Heart right ventricle (tissue), 16 donors: ENCODE results near the gene EFCAB6. TPM values are rescaled to one million over a fixed set of nuclear protein-coding genes. Genes with fewer than 3 reads are reported as not detected.

Source experiments
- ATAC-seq, 8 donors: fragments of 200-7000 bp; cut with Tn5 transposase; one replicate each; pipeline ENCODE4 v1.9.1; 2020; ENCODE audit warnings: mild to moderate bottlenecking in 8 of 8, moderate library complexity in 8 of 8, moderate number of reproducible peaks in 1 of 8
- DNase-seq, 2 donors: peaks; one replicate each; pipeline ENCODE4 v3.0.0-alpha.2; 2020
- H3K27ac ChIP-seq, 10 donors: fragments of 200-600 bp; sonication (generic) in 2 of 10; one replicate each; pipeline versions ENCODE4 v1.5.0 to v1.8.0; 2020 to 2022; ENCODE audit warnings: mild to moderate bottlenecking in 3 of 10
- H3K27me3 ChIP-seq, 7 donors: fragments of 200-600 bp; one replicate each; pipeline ENCODE4 v1.8.0; 2021 to 2022; ENCODE audit warnings: mild to moderate bottlenecking in 2 of 7
- H3K36me3 ChIP-seq, 9 donors: fragments of 200-600 bp; sonication (generic) in 1 of 9; one replicate each; pipeline versions ENCODE4 v1.5.0 to v1.8.0; 2020 to 2022; ENCODE audit warnings: mild to moderate bottlenecking in 2 of 9
- H3K4me1 ChIP-seq, 9 donors: fragments of 200-600 bp; sonication (generic) in 1 of 9; one replicate each; pipeline versions ENCODE4 v1.5.0 to v1.8.0; 2020 to 2022; ENCODE audit warnings: mild to moderate bottlenecking in 4 of 9
- H3K4me3 ChIP-seq, 10 donors: fragments of 200-600 bp; sonication (generic) in 2 of 10; one replicate each; pipeline versions ENCODE4 v1.5.0 to v1.8.0; 2020 to 2022; ENCODE audit warnings: mild to moderate bottlenecking in 7 of 10, moderate library complexity in 2 of 10
- H3K9me3 ChIP-seq, 11 donors: fragments of 200-600 bp in 10 of 11; sonication (generic) in 2 of 11; one replicate each; pipeline versions ENCODE4 v1.5.0 to v1.8.0; 2013 to 2022; ENCODE audit warnings: mild to moderate bottlenecking in 2 of 11, control low read depth in 1 of 11, moderate library complexity in 1 of 11
- WGBS, 2 donors: extraction: QIAGEN DNeasy Blood & Tissue Kit; methylation state at CpG; one replicate each; pipeline ENCODE4 v1.1.7; 2013; ENCODE audit warnings: inconsistent platforms in 1 of 2; 5-methylcytosine and 5-hydroxymethylcytosine counted together
- intact Hi-C, 10 donors: fragments of 100-400 bp; cut with DNase I; formaldehyde crosslinking; loops; one replicate each; pipeline versions ENCODE4 v1.11.1 to v1.14.2; 2022
- long read RNA-seq, 3 donors: library from polyadenylated mRNA; unstranded; transcript quantifications; one replicate each; pipeline ENCODE4 v2.0.0, GENCODE V29; 2020 to 2021
- polyA plus RNA-seq, 2 donors: library from polyadenylated mRNA; stranded (reverse); fragments of 200-250 nt; gene quantifications; one replicate each; pipeline ENCODE4 v1.2.3, GENCODE V29; 2013
- total RNA-seq, 10 donors: library from RNA; stranded (reverse); fragmentation: NEBNext Ultra II Directional in 3 of 10; extraction: Animal tissue kit (Norgen Biotek cat#: 25700) in 3 of 10; gene quantifications; one replicate each; pipeline versions ENCODE4 v1.2.1 to v1.2.4, GENCODE V29; 2021 to 2023
- TF ChIP-seq, protein P1 (sequence below), 9 donors: fragments of 200-600 bp; sonication (generic) in 2 of 9; IDR thresholded peaks; one replicate each; pipeline versions ENCODE4 v1.5.0 to v1.8.0; 2021 to 2022; ENCODE audit warnings: antibody characterized with exemption in 9 of 9, mild to moderate bottlenecking in 5 of 9, moderate library complexity in 1 of 9
- donor health status: Arrhythmogenic right ventricular cardiomyopathy.
- donor health status: ischemic (EF 13 %, LVEDD 7.1; RV severe dilation, severe dysfunction).
- donor health status: healthy with polysubstance abuse.
- donor health status: DM: no; HTN: yes; CAD: no.
- donor health status: DM: no; HTN: no; CAD: no.
- donor health status: ischemic (EF 25% LVEDD 6.9; RV normal size, moderate dysfunction).
- donor health status: ischemic (EF 25% LVEDD 5.7; RV mildly dilated, moderate dysfunction).
- donor health status: healthy.
- donor health status: DM: yes; HTN: yes; CAD: no.
- donor health status: Ischemic cardiomyopathy.
- donor health status: ischemic (EF 35%, LVEDD 5.7; RV mildly dilated, moderate dysfunction).
- donor health status: nonischemic (EF 11% LVEDD 7.7; RV severe dilation, severe dysfunction).
- donor health status: DM: yes; HTN: yes; CAD: no.
- donor health status: PGD.
- donor health status: ischemic (EF 29% LVEDD 5.4; RV normal size, mild dysfunction).
- donor health status: nonischemic (EF 23%, LVEDD 6.1; RV moderate dilation, normal function).

EFCAB6 gene, protein sequence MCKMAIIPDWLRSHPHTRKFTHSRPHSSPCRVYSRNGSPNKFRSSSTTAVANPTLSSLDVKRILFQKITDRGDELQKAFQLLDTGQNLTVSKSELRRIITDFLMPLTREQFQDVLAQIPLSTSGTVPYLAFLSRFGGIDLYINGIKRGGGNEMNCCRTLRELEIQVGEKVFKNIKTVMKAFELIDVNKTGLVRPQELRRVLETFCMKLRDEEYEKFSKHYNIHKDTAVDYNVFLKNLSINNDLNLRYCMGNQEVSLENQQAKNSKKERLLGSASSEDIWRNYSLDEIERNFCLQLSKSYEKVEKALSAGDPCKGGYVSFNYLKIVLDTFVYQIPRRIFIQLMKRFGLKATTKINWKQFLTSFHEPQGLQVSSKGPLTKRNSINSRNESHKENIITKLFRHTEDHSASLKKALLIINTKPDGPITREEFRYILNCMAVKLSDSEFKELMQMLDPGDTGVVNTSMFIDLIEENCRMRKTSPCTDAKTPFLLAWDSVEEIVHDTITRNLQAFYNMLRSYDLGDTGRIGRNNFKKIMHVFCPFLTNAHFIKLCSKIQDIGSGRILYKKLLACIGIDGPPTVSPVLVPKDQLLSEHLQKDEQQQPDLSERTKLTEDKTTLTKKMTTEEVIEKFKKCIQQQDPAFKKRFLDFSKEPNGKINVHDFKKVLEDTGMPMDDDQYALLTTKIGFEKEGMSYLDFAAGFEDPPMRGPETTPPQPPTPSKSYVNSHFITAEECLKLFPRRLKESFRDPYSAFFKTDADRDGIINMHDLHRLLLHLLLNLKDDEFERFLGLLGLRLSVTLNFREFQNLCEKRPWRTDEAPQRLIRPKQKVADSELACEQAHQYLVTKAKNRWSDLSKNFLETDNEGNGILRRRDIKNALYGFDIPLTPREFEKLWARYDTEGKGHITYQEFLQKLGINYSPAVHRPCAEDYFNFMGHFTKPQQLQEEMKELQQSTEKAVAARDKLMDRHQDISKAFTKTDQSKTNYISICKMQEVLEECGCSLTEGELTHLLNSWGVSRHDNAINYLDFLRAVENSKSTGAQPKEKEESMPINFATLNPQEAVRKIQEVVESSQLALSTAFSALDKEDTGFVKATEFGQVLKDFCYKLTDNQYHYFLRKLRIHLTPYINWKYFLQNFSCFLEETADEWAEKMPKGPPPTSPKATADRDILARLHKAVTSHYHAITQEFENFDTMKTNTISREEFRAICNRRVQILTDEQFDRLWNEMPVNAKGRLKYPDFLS (N-terminal part only)
- 1 to 10 TPM; 1.0 to 4.3 (median 1.9) TPM for total RNA-seq
- polyA plus RNA-seq: under 1 TPM; 0.25 to 0.44 TPM
- long read RNA-seq, donor 1: 0 reads
- long read RNA-seq, donor 2: 0 reads
- long read RNA-seq, donor 3, partial matches to known transcripts: 0 of 1 reads
- long read RNA-seq, donor 3, other reads (novel, unspliced or antisense): 1 of 1 reads

DNA sequence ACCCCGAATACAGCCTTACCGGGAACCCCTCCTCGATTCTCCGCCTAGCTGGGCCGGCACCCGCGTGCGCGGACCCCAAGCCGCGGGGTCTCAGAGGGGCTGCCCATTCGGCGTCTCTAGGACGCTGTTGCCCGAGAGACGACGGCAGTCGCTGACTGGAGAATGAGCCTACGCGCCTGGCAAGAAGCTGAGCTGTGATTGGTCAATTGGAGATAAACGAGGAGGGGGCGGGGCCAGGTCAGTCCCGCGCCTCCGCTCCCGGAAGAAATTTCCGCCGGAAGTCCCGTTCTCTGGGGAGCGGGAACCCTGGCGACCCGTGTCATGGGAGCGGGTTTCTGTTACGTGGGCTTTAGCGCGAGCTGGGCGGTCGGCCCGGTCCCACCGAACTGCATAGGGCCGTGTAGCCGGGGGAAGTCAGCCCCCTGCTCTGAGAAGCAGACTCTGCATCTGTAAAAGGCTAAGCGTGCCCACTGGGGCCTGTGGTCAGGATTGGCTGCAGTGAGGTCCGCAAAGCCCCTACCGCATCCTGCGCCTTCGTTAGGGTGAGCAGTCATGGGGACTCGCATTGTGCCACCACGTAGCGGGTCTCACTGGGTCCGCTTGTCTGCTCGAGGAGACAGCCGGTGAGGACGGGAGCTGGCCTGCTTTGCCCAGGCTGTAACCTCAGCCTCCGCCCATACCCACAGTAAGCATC is at the start of gene EFCAB6:
EFCAB6 (minus strand) TSS at position 157 of the 694 bp plus-strand sequence. CDS start 29,987 bp downstream, outside the sequence.
- peak within 1 kb of the TSS; percentile 54 to 94 (median 82) for H3K27ac ChIP-seq
- intact Hi-C loops: loop anchor here in 2 of 10 donors (10.0 kb wide), 2 partner anchors 143 to 417 kb away; partner anchors contain the start of gene SAMM50 (in 1 of the 2)
- H3K27me3 ChIP-seq: no peaks in the 10 kb centered on the region
- peaks cover 5 to 21% (median 16%) of the 10 kb centered on the region in 9 donors for H3K4me1 ChIP-seq
- no peaks in the 10 kb centered on the region for H3K9me3 ChIP-seq
- 1% methylated on average over 55 of the region's 55 CpGs for WGBS, 2 donors
- DNase-seq (peak; percentile 91 to 95), ATAC-seq (peak; percentile 97 to 99 (median 98))
- H3K36me3 ChIP-seq: no peaks in the 10 kb centered on the region
- H3K4me3 ChIP-seq: peak within 1 kb of the TSS; percentile 56 to 99 (median 84)
- TF ChIP-seq, protein P1, sequence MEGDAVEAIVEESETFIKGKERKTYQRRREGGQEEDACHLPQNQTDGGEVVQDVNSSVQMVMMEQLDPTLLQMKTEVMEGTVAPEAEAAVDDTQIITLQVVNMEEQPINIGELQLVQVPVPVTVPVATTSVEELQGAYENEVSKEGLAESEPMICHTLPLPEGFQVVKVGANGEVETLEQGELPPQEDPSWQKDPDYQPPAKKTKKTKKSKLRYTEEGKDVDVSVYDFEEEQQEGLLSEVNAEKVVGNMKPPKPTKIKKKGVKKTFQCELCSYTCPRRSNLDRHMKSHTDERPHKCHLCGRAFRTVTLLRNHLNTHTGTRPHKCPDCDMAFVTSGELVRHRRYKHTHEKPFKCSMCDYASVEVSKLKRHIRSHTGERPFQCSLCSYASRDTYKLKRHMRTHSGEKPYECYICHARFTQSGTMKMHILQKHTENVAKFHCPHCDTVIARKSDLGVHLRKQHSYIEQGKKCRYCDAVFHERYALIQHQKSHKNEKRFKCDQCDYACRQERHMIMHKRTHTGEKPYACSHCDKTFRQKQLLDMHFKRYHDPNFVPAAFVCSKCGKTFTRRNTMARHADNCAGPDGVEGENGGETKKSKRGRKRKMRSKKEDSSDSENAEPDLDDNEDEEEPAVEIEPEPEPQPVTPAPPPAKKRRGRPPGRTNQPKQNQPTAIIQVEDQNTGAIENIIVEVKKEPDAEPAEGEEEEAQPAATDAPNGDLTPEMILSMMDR (IDR thresholded peaks at IDR 0.05): no peak

DNA sequence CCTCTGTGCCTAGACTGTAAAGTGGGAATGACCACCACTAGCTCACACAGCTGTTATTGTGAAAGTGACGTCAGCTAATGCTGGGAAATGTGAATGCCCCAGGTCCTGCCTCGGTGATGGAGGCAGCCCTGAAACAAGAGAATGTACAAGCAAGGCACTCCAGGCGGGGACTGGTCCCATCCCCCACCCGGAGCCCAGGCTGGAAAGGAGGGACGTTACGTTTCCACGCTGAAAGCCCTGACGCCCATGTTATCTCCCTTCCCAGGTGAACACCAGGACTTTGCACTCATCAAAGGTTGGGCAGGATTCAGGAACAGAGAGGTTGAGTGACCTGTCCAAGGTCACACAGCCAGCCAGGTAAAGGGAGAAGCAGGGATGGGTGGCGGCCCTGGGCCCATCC is 49.4 kb upstream of the EFCAB6 start:
- H3K4me3 ChIP-seq: no peak overlapping the region
- intact Hi-C loops: no loop called here
- TF ChIP-seq, protein P1 (IDR thresholded peaks at IDR 0.05): no peak

DNA sequence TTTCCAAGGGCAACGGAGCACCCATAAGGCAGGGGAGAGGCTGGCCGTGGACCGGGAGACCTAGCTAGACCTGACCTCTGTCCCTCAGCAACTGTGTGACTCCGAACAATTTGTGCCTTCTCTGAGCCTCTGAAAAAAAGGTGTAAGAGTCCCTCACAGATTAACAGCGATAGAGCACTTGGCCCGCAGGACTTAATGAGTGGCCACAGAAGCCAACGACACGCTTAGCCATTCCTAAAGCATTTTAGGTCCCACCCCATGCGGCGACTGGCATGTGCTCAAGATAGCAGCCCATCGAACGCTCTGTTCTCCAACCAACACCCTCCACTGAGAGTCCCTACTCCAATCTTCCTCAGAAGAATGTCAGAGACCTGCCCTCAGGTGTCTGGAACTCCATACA is 48.7 kb upstream of the EFCAB6 start:
- ATAC-seq: no peak
- Histone ChIP-seq H3K4me1 (peaks cover 0 to 2% (median 0%) of the 10 kb centered on the region in 9 donors), H3K27ac (no peak overlapping the region), H3K4me3 (no peak overlapping the region), H3K27me3 (peaks cover 0 to 73% (median 63%) of the 10 kb centered on the region in 7 donors), H3K36me3 (no peaks in the 10 kb centered on the region), H3K9me3 (peaks cover 0 to 20% (median 0%) of the 10 kb centered on the region in 11 donors)
- intact Hi-C loops: no loop called here
- DNase-seq: no peak
- TF ChIP-seq, protein P1 (IDR thresholded peaks at IDR 0.05): no peak
- WGBS, 2 donors: 68 to 76% methylated on average over 12 of the region's 12 CpGs

More for the DNA sequence above, 49.4 kb upstream of the EFCAB6 start:
- Histone ChIP-seq H3K27ac (no peak overlapping the region), H3K9me3 (peaks cover 0 to 14% (median 0%) of the 10 kb centered on the region in 11 donors), H3K36me3 (no peaks in the 10 kb centered on the region), H3K27me3 (peaks cover 0 to 78% (median 67%) of the 10 kb centered on the region in 7 donors), H3K4me1 (peaks cover 0 to 2% (median 0%) of the 10 kb centered on the region in 9 donors)
- ATAC-seq (no peak), DNase-seq (no peak)
- 27 to 46% methylated on average over 9 of the region's 9 CpGs for WGBS, 2 donors
